Sigmoid colon (tissue), 7 donors: ENCODE results near the gene UBASH3A. TPM values are rescaled to one million over a fixed set of nuclear protein-coding genes. Genes with fewer than 3 reads are reported as not detected.
A peak's percentile ranks its signal among the peaks of the same experiment; 100 is the strongest.

Experiments used
- DNase-seq: peaks from one replicate; pipeline ENCODE4 v3.0.0-alpha.2; 2019
- H3K27ac ChIP-seq, 4 donors: fragments of 200-600 bp; sonication (generic); one replicate each; pipeline ENCODE4 v1.5.1; 2016 to 2019; ENCODE audit warnings: mild to moderate bottlenecking in 1 of 4
- H3K27me3 ChIP-seq, 3 donors: fragments of 200-600 bp; sonication (generic); one replicate each; pipeline ENCODE4 v1.5.1; 2019; ENCODE audit warnings: mild to moderate bottlenecking in 1 of 3
- H3K36me3 ChIP-seq, 4 donors: fragments of 200-600 bp; sonication (generic); one replicate each; pipeline ENCODE4 v1.5.1; 2016 to 2019
- H3K4me1 ChIP-seq, 4 donors: fragments of 200-600 bp; sonication (generic); one replicate each; pipeline ENCODE4 v1.5.1; 2017 to 2019
- H3K4me3 ChIP-seq, 4 donors: fragments of 200-600 bp; sonication (generic); one replicate each; pipeline ENCODE4 v1.5.1; 2017 to 2019; ENCODE audit warnings: mild to moderate bottlenecking in 2 of 4, moderate library complexity in 1 of 4
- H3K9me3 ChIP-seq, 4 donors: fragments of 200-600 bp in 3 of 4; sonication (generic) in 3 of 4; one replicate each; pipeline versions ENCODE4 v1.5.1 to v1.6.1; 2013 to 2019
- CTCF ChIP-seq, 4 experiments: fragments of 450-650 bp in 3 of 4; fragments of 200-600 bp in 1 of 4; IDR thresholded peaks; one replicate each; pipeline ENCODE4 v1.5.1; 2016 to 2019; ENCODE audit warnings: antibody characterized with exemption in 4 of 4, mild to moderate bottlenecking in 3 of 4, moderate library complexity in 2 of 4
- EP300 ChIP-seq, 4 donors: sonication (generic); formaldehyde crosslinking; IDR thresholded peaks; one replicate each; pipeline ENCODE4 v1.6.1; 2017; ENCODE audit warnings: antibody characterized with exemption in 4 of 4
- POLR2A ChIP-seq, 2 donors: fragments of 450-650 bp; IDR thresholded peaks; one replicate each; pipeline ENCODE4 v1.6.1; 2016; ENCODE audit warnings: antibody characterized with exemption in 2 of 2, mild to moderate bottlenecking in 2 of 2, moderate library complexity in 2 of 2
- POLR2AphosphoS5 ChIP-seq, 4 donors: sonication (generic); formaldehyde crosslinking; IDR thresholded peaks; one replicate each; pipeline ENCODE4 v1.6.1; 2017; ENCODE audit warnings: antibody characterized with exemption in 4 of 4
- WGBS, 2 donors: extraction: QIAGEN DNeasy Blood & Tissue Kit; methylation state at CpG; one replicate each; pipeline ENCODE4 v1.1.7; 2013; 5-methylcytosine and 5-hydroxymethylcytosine counted together
- intact Hi-C: fragments of 100-400 bp; cut with DNase I; formaldehyde crosslinking; loops from one replicate; pipeline ENCODE4 v1.15.1; 2023
- polyA plus RNA-seq, 3 donors: library from polyadenylated mRNA; stranded (reverse); fragments of 200-250 nt; gene quantifications; one replicate each; pipeline ENCODE4 v1.2.3, GENCODE V29; 2013
- total RNA-seq, 4 donors: library from RNA; depleted of rRNA; stranded (reverse); fragments of >200 nt; gene quantifications; one replicate each; pipeline ENCODE4 v1.1.0, GENCODE V29; 2016
- donor health status: healthy with polysubstance abuse.
- donor health status: Bipolar disorder and iron deficiency.
- donor health status: healthy.

Gene UBASH3A
- total and polyA plus RNA-seq, 7 donors, result 3.9 TPM; not detected in 6

- H3K9me3 ChIP-seq, result no peaks in the 10 kb centered on the region
- H3K27ac ChIP-seq, result no peak overlapping the region
- intact Hi-C loops, result no loop called here
- TF ChIP-seq POLR2A (IDR thresholded peaks at IDR 0.05) (no peak), EP300 (IDR thresholded peaks at IDR 0.05) (no peak), CTCF (IDR thresholded peaks at IDR 0.05) (no peak), POLR2AphosphoS5 (IDR thresholded peaks at IDR 0.05) (no peak)
- WGBS, 2 donors, result 65 to 91% methylated on average over 17 of the region's 17 CpGs
- H3K4me3 ChIP-seq, result no peak overlapping the region
- H3K4me1 ChIP-seq, result no peaks in the 10 kb centered on the region
- no peak for DNase-seq
- peaks cover 3 to 14% (median 8%) of the 10 kb centered on the region in 3 donors for H3K27me3 ChIP-seq
- H3K36me3 ChIP-seq, result no peaks in the 10 kb centered on the region
Observed at GRCh38 chr21:42392731-42393442, 10.8 kb upstream of the UBASH3A start.

- DNase-seq, result no peak
- WGBS, 2 donors, result 48 to 66% methylated on average over 8 of the region's 8 CpGs
- no peaks in the 10 kb centered on the region for H3K36me3 ChIP-seq
- no peaks in the 10 kb centered on the region for H3K4me1 ChIP-seq
- H3K4me3 ChIP-seq, result no peak overlapping the region
- TF ChIP-seq POLR2AphosphoS5 (IDR thresholded peaks at IDR 0.05), result no peak
- TF ChIP-seq CTCF (IDR thresholded peaks at IDR 0.05), result no peak
- TF ChIP-seq EP300 (IDR thresholded peaks at IDR 0.05), result no peak
- TF ChIP-seq POLR2A (IDR thresholded peaks at IDR 0.05), result no peak
- H3K9me3 ChIP-seq, result no peaks in the 10 kb centered on the region
- H3K27me3 ChIP-seq, result peaks cover 3 to 13% (median 8%) of the 10 kb centered on the region in 3 donors
- H3K27ac ChIP-seq, result no peak overlapping the region
- intact Hi-C loops, result no loop called here
Observed at GRCh38 chr21:42393443-42393950, 10.2 kb upstream of the UBASH3A start.

- H3K4me1 ChIP-seq, result no peaks in the 10 kb centered on the region
- DNase-seq, result no peak
- intact Hi-C loops, result no loop called here
- H3K36me3 ChIP-seq, result no peaks in the 10 kb centered on the region
- 95 to 96% methylated on average over 11 of the region's 11 CpGs for WGBS, 2 donors
- TF ChIP-seq CTCF (IDR thresholded peaks at IDR 0.05) (no peak), POLR2AphosphoS5 (IDR thresholded peaks at IDR 0.05) (no peak), POLR2A (IDR thresholded peaks at IDR 0.05) (no peak), EP300 (IDR thresholded peaks at IDR 0.05) (no peak)
- H3K27me3 ChIP-seq, result peaks cover 0 to 5% (median 5%) of the 10 kb centered on the region in 3 donors
- H3K27ac ChIP-seq, result no peak overlapping the region
- no peak overlapping the region for H3K4me3 ChIP-seq
- no peaks in the 10 kb centered on the region for H3K9me3 ChIP-seq
Observed at GRCh38 chr21:42395302-42395701, 8.4 kb upstream of the UBASH3A start.

GRCh38 chr21:42395905-42396651, 7.6 kb upstream of the UBASH3A start, which contains the start of gene TMPRSS3:
TSS of gene TMPRSS3 (minus strand) at chr21:42396052. CDS start at chr21:42395417, 635 bp downstream.
- intact Hi-C loops, result no loop called here
- Histone ChIP-seq H3K27me3 (peaks cover 0 to 5% (median 0%) of the 10 kb centered on the region in 3 donors), H3K9me3 (no peaks in the 10 kb centered on the region), H3K36me3 (no peaks in the 10 kb centered on the region), H3K4me3 (no peak within 1 kb of the TSS), H3K4me1 (no peaks in the 10 kb centered on the region), H3K27ac (no peak within 1 kb of the TSS)
- peak; percentile 30 for DNase-seq
- TF ChIP-seq EP300 (IDR thresholded peaks at IDR 0.05) (no peak), POLR2AphosphoS5 (IDR thresholded peaks at IDR 0.05) (no peak), CTCF (IDR thresholded peaks at IDR 0.05) (no peak), POLR2A (IDR thresholded peaks at IDR 0.05) (no peak)
- 68 to 89% methylated on average over 17 of the region's 17 CpGs for WGBS, 2 donors
